ENCODE data around the gene NIP7.

Gene NIP7

GRCh38 chr16:69338557-69339288, 849 bp upstream of the NIP7 start:
- Histone ChIP-seq H4K20me1 (ENCODE audit: control insufficient read depth, insufficient read depth, low read depth, low read length) (no peaks in the 10 kb centered on the region), H3F3A (ENCODE audit: control insufficient read depth, insufficient read depth) (peaks cover 8% of the 10 kb centered on the region), H3K9me3 (ENCODE audit: control insufficient read depth, insufficient read depth, low read length) (no peaks in the 10 kb centered on the region), H3K79me2 (ENCODE audit: control insufficient read depth, low read length) (peaks cover 61% of the 10 kb centered on the region), H3K9me2 (replicated peaks; ENCODE audit: control insufficient read depth, low read length) (no peaks in the 10 kb centered on the region), H3K4me3 (ENCODE audit: low read length) (peak overlapping the region; percentile 91), H3K27me3 (ENCODE audit: control insufficient read depth, low read length) (no peaks in the 10 kb centered on the region), H3K4me1 (ENCODE audit: control insufficient read depth, low read length) (peaks cover 28% of the 10 kb centered on the region), H3K4me2 (ENCODE audit: low read length) (peak overlapping the region; percentile 87), H3K27ac (ENCODE audit: low read depth, low read length) (peak overlapping the region; percentile 70), H3K36me3 (ENCODE audit: control insufficient read depth, low read length) (peaks cover 66% of the 10 kb centered on the region)
- TF ChIP-seq CTCF (IDR thresholded peaks at IDR 0.05; ENCODE audit: low read depth, low read length, poor library complexity, severe bottlenecking), result no peak
- no peak for TF ChIP-seq EZH2phosphoT487 (IDR thresholded peaks at IDR 0.05; ENCODE audit: borderline replicate concordance, low read length)

- peaks cover 60% of the 10 kb centered on the region for H3K36me3 ChIP-seq (ENCODE audit: control insufficient read depth, low read length)
- no peak for TF ChIP-seq CTCF (IDR thresholded peaks at IDR 0.05; ENCODE audit: low read depth, low read length, poor library complexity, severe bottlenecking)
- TF ChIP-seq EZH2phosphoT487 (IDR thresholded peaks at IDR 0.05; ENCODE audit: borderline replicate concordance, low read length), result no peak
Observed at GRCh38 chr16:69340095-69340644, 598 bp downstream of the NIP7 start.

GRCh38 chr16:69344171-69344570, 4.6 kb downstream of the NIP7 start:
- Histone ChIP-seq H4K20me1 (ENCODE audit: control insufficient read depth, insufficient read depth, low read depth, low read length) (no peaks in the 10 kb centered on the region; the same call in 1 of the 2 replicates), H3K4me1 (ENCODE audit: control insufficient read depth, low read length) (peaks cover 32% of the 10 kb centered on the region), H3K9me2 (replicated peaks; ENCODE audit: control insufficient read depth, low read length) (no peaks in the 10 kb centered on the region), H3K79me2 (ENCODE audit: control insufficient read depth, low read length) (peaks cover 41% of the 10 kb centered on the region), H3K27me3 (ENCODE audit: control insufficient read depth, low read length) (no peaks in the 10 kb centered on the region), H3K36me3 (ENCODE audit: control insufficient read depth, low read length) (peaks cover 59% of the 10 kb centered on the region), H3K4me3 (ENCODE audit: low read length) (no peak overlapping the region), H3K9me3 (ENCODE audit: control insufficient read depth, insufficient read depth, low read length) (no peaks in the 10 kb centered on the region), H3F3A (ENCODE audit: control insufficient read depth, insufficient read depth) (peaks cover 23% of the 10 kb centered on the region), H3K27ac (ENCODE audit: low read depth, low read length) (no peak overlapping the region), H3K4me2 (ENCODE audit: low read length) (no peak overlapping the region)
- TF ChIP-seq CTCF (IDR thresholded peaks at IDR 0.05; ENCODE audit: low read depth, low read length, poor library complexity, severe bottlenecking) (no peak), EZH2phosphoT487 (IDR thresholded peaks at IDR 0.05; ENCODE audit: borderline replicate concordance, low read length) (no peak)

More at GRCh38 chr16:69340095-69340644, 598 bp downstream of the NIP7 start:
- Histone ChIP-seq H3K4me2 (ENCODE audit: low read length) (peak overlapping the region; percentile 87), H3K9me2 (replicated peaks; ENCODE audit: control insufficient read depth, low read length) (no peaks in the 10 kb centered on the region), H3K27me3 (ENCODE audit: control insufficient read depth, low read length) (no peaks in the 10 kb centered on the region), H3K4me1 (ENCODE audit: control insufficient read depth, low read length) (peaks cover 29% of the 10 kb centered on the region), H3K4me3 (ENCODE audit: low read length) (peak overlapping the region; percentile 91), H3F3A (ENCODE audit: control insufficient read depth, insufficient read depth) (peaks cover 8% of the 10 kb centered on the region), H3K79me2 (ENCODE audit: control insufficient read depth, low read length) (peaks cover 62% of the 10 kb centered on the region), H4K20me1 (ENCODE audit: control insufficient read depth, insufficient read depth, low read depth, low read length) (no peaks in the 10 kb centered on the region), H3K9me3 (ENCODE audit: control insufficient read depth, insufficient read depth, low read length) (no peaks in the 10 kb centered on the region), H3K27ac (ENCODE audit: low read depth, low read length) (peak overlapping the region; percentile 70)

Measured in DOHH2 (cell line).